ENCODE data around the gene EEF1AKMT3. TPM values are rescaled to one million over a fixed set of nuclear protein-coding genes. Genes with fewer than 3 reads are reported as not detected.

The EEF1AKMT3 gene
- total RNA-seq, 2 donors from 2014 or later, result 1.9 to 3.6 TPM

DNA sequence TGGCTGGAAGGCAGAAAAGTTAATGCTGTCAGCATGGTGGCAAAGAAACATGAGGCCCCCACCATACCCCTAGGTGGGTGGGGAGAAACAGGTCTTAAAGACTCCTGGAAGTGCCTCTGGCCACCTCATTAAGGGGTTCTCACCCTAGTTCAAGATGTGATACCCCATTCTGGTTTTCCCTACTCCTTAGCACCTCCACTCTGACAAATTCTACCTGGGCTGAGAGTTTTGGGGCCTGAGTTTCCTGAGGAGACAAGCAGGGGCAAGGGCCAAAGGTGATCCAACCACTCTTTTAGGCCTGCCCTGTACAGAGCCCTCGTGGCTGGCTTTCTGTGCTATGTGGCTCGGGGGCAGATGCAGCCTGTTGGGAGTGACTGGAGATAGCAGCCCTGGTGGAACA, 54.0 kb downstream of the EEF1AKMT3 start:
- Histone ChIP-seq H3K27me3 (no peaks in the 10 kb centered on the region), H3K4me1 (peaks cover 0 to 63% of the 10 kb centered on the region in 2 donors), H3K27ac (peak overlapping the region in 1 of 2 donors; percentile 13), H3K9me3 (no peaks in the 10 kb centered on the region), H3K4me3 (no peak overlapping the region), H3K36me3 (peaks cover 85% of the 10 kb centered on the region)
- no peak for TF ChIP-seq CTCF (IDR thresholded peaks at IDR 0.05)
- DNase-seq (ENCODE audit: low spot score), result no peak

DNA sequence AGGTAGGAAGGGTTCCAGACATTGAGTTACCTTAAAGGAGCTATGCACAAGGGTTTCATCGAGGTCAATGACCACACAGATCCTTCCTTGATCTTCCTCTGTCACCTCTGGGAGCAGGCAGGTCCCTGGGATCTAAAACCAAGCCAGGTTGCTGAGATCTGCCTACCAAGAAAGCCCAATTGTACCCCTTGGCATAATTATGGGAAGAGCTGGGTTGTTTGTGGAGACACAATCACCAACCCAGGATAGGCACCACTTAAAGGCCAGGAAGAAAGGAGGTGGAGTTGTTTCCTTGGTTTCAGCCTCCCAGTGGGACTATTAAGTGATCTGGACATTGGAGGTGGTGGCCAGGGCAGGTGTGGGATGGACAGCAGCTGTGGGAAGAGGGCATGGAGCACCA, 54.6 kb downstream of the EEF1AKMT3 start:
- Histone ChIP-seq H3K27ac (peak overlapping the region in 1 of 2 donors; percentile 13), H3K4me3 (no peak overlapping the region), H3K9me3 (no peaks in the 10 kb centered on the region), H3K27me3 (no peaks in the 10 kb centered on the region), H3K4me1 (peaks cover 0 to 67% of the 10 kb centered on the region in 2 donors), H3K36me3 (peaks cover 79% of the 10 kb centered on the region)
- no peak for TF ChIP-seq CTCF (IDR thresholded peaks at IDR 0.05)
- no peak for DNase-seq (ENCODE audit: low spot score)

GRCh38 chr12:57829025-57829777, 56.8 kb downstream of the EEF1AKMT3 start:
- no peak for DNase-seq (ENCODE audit: low spot score)
- no peaks in the 10 kb centered on the region for H3K9me3 ChIP-seq
- peak overlapping the region in 1 of 2 donors; percentile 8 for H3K27ac ChIP-seq
- H3K4me3 ChIP-seq, result no peak overlapping the region
- peaks cover 62% of the 10 kb centered on the region for H3K36me3 ChIP-seq
- H3K27me3 ChIP-seq, result no peaks in the 10 kb centered on the region
- TF ChIP-seq CTCF (IDR thresholded peaks at IDR 0.05), result no peak
- H3K4me1 ChIP-seq, result peaks cover 0 to 70% of the 10 kb centered on the region in 2 donors

- H3K27ac ChIP-seq, result peak overlapping the region; percentile 65 to 72
- H3K27me3 ChIP-seq, result no peaks in the 10 kb centered on the region
- DNase-seq (ENCODE audit: low spot score), result no peak
- peaks cover 0 to 82% of the 10 kb centered on the region in 2 donors for H3K4me1 ChIP-seq
- H3K9me3 ChIP-seq, result no peaks in the 10 kb centered on the region
- H3K4me3 ChIP-seq, result no peak overlapping the region
- TF ChIP-seq CTCF (IDR thresholded peaks at IDR 0.05), result no peak
- H3K36me3 ChIP-seq, result peaks cover 50% of the 10 kb centered on the region
Observed at GRCh38 chr12:57830393-57830792, 58.0 kb downstream of the EEF1AKMT3 start.

MicroRNA genes within 50 kb of the gene (microRNA counts, 767-probe panel; counts per million panel counts)
- 4,192 to 9,591 counts per million in 2 donors for microRNA hsa-miR-26a-5p

Small RNA genes lying within 50 kb of the gene (microRNA-seq; reads per million reads assigned to microRNA genes)
- gene MIR26A2 (ENCODE audit: borderline number of aligned reads in 2 of 2, borderline replicate concordance in 1 of 2), result 796 to 889 reads per million in 2 donors
- gene MIR6759 (ENCODE audit: borderline number of aligned reads in 2 of 2, borderline replicate concordance in 1 of 2), result 0 reads per million in 2 donors

Other genes starting within 250 kb of the EEF1AKMT3 start
- gene MBD6, start 249.8 kb upstream of the EEF1AKMT3 start, total RNA-seq, result 10 to 100 TPM; 12.5 to 14.4 TPM
- 100 to 1,000 TPM; 109 to 114 TPM for gene DCTN2, start 225.4 kb upstream of the EEF1AKMT3 start, total RNA-seq
- gene KIF5A, start 222.6 kb upstream of the EEF1AKMT3 start, total RNA-seq, result under 1 TPM; 0.11 to 0.12 TPM
- 10 to 100 TPM; 22.1 to 25.2 TPM for gene PIP4K2C, start 181.4 kb upstream of the EEF1AKMT3 start, total RNA-seq
- gene DTX3, start 167.8 kb upstream of the EEF1AKMT3 start, total RNA-seq, result 10 to 100 TPM; 22.3 to 32.5 TPM
- 10 to 100 TPM in 1 of 2 donors, 1 to 10 TPM in 1; 7.4 to 11.0 TPM for gene ARHGEF25, start 161.2 kb upstream of the EEF1AKMT3 start, total RNA-seq
- gene B4GALNT1, start 139.4 kb upstream of the EEF1AKMT3 start, total RNA-seq, result 1 to 10 TPM; 3.5 to 4.4 TPM
- gene OS9, start 78.5 kb upstream of the EEF1AKMT3 start, total RNA-seq, result 100 to 1,000 TPM; 161 to 173 TPM
- gene AGAP2, start 33.9 kb upstream of the EEF1AKMT3 start, total RNA-seq, result 1 to 10 TPM in 1 of 2 donors, under 1 TPM in 1; 0.75 to 4.8 TPM
- gene TSPAN31, start 27.6 kb upstream of the EEF1AKMT3 start, total RNA-seq, result 10 to 100 TPM; 50.3 to 59.6 TPM
- 10 to 100 TPM; 32.1 to 59.7 TPM for gene CDK4, start 20.3 kb upstream of the EEF1AKMT3 start, total RNA-seq
- 10 to 100 TPM in 1 of 2 donors, 1 to 10 TPM in 1; 8.4 to 11.6 TPM for gene MARCHF9, start 17.5 kb upstream of the EEF1AKMT3 start, total RNA-seq
- gene CYP27B1, start 5.5 kb upstream of the EEF1AKMT3 start, total RNA-seq, result under 1 TPM; 0.28 to 0.33 TPM
- gene METTL1, start 509 bp upstream of the EEF1AKMT3 start, total RNA-seq, result 1 to 10 TPM; 1.5 to 8.5 TPM
- 10 to 100 TPM; 20.0 to 23.2 TPM for gene TSFM, start 10.2 kb downstream of the EEF1AKMT3 start, total RNA-seq
- 1 to 10 TPM; 1.3 to 2.6 TPM for gene AVIL, start 46.1 kb downstream of the EEF1AKMT3 start, total RNA-seq
- gene CTDSP2, start 74.1 kb downstream of the EEF1AKMT3 start, total RNA-seq, result 100 to 1,000 TPM in 1 of 2 donors, 10 to 100 TPM in 1; 67.6 to 105 TPM
- gene ATP23, start 169.0 kb downstream of the EEF1AKMT3 start, total RNA-seq, result 1 to 10 TPM; 2.6 to 6.0 TPM

All from right atrium auricular region (tissue), 2 donors.